GM21825 (cell line): ENCODE data around the gene THADA.
"Not testable (repeated sequence)": the region's sequence is repeated elsewhere in the genome, so short reads cannot be mapped to it uniquely, and the experiment has no call there.

Experiments used
- ATAC-seq: cut with Tn5 transposase; IDR thresholded peaks from one replicate; pipeline ENCODE4 v1.9.1; 2021; ENCODE audit warnings: mild to moderate bottlenecking, moderate library complexity; ENCODE audit not compliant: unreplicated experiment

Gene THADA

GRCh38 chr2:43595603-43596412 lies at the start of gene THADA:
THADA (minus strand) TSS chr2:43596038; CDS start chr2:43592392, 3,646 bp downstream.
- peak; percentile 96 for ATAC-seq

GRCh38 chr2:43643680-43644079 lies 47.8 kb upstream of the THADA start:
- no peak for ATAC-seq

- ATAC-seq: no peak
These were observed 46.5 kb upstream of the THADA start for GRCh38 chr2:43642363-43642762.

GRCh38 chr2:43637030-43637803 lies 41.4 kb upstream of the THADA start, which contains the start of gene PLEKHH2:
PLEKHH2 (plus strand) TSS chr2:43637260; CDS start chr2:43644674, 7,414 bp downstream.
- ATAC-seq: peak; percentile 100

- ATAC-seq: no peak
These were observed 40.8 kb upstream of the THADA start for GRCh38 chr2:43636621-43637020.

- ATAC-seq: not testable (repeated sequence)
These were observed 40.3 kb upstream of the THADA start for GRCh38 chr2:43636153-43636552.

GRCh38 chr2:43634604-43635306 lies 38.9 kb upstream of the THADA start:
- ATAC-seq: no peak

- ATAC-seq: no peak
These were observed 35.9 kb upstream of the THADA start for GRCh38 chr2:43631618-43632317.

GRCh38 chr2:43622931-43623451 lies 27.2 kb upstream of the THADA start:
- no peak for ATAC-seq

- no peak for ATAC-seq
These were observed 23.7 kb upstream of the THADA start for GRCh38 chr2:43619511-43619910.

- no peak for ATAC-seq
These were observed 21.3 kb upstream of the THADA start for GRCh38 chr2:43616967-43617680.

GRCh38 chr2:43612944-43613343 lies 17.1 kb upstream of the THADA start:
- no peak for ATAC-seq

GRCh38 chr2:43611987-43612894 lies 16.4 kb upstream of the THADA start:
- peak; percentile 70 for ATAC-seq

GRCh38 chr2:43610361-43610760 lies 14.5 kb upstream of the THADA start:
- no peak for ATAC-seq

GRCh38 chr2:43609290-43609918 lies 13.6 kb upstream of the THADA start:
- ATAC-seq: no peak

GRCh38 chr2:43605851-43606250 lies 10.0 kb upstream of the THADA start:
- no peak for ATAC-seq

- no peak for ATAC-seq
These were observed 9.3 kb upstream of the THADA start for GRCh38 chr2:43605079-43605655.

GRCh38 chr2:43604674-43605073 lies 8.8 kb upstream of the THADA start:
- ATAC-seq: no peak
